DMS 273 (cell line): ENCODE data around the gene DNM2.

Experiments used
- DNase-seq: peaks from one replicate; lab custom pipeline; 2025; ENCODE audit not compliant: unreplicated experiment; lab: John Stamatoyannopoulos, UW

The DNM2 gene

DNA sequence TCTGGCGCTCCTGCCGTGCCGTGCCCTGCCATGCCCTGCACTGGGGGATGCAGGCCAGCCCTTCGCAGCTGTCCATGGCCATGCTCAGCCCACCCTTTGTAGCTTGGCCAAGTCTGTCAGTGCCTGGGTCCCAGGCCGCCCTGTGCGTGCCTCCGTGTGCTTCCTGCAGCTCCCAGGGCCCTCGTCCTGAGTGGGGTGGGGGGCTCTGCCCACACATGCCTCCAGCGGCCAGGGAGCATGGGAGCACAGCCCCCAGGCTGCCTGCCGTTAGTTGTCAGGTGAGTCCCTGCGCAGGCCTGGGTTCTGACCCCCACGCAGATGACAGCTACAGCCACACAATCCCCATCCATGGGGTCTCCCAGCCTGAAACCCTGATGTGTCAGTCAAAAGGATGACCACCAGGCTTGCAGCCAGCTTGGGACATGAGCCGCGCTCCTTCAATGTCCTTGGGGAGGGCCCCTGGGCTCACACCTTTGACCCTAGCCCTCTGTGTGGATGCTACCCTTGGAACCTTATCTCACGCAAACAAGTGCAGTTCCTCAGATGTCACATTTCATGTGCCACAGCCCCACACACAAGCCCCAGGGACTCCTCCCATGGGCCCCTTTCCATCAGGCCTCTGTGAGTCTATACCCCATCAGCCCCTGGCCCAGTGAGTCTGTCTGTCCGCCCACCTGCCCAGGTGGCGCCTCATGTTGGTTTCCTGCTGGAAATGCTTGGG is 93.7 kb downstream of the DNM2 start:
- DNase-seq = no peak

DNA sequence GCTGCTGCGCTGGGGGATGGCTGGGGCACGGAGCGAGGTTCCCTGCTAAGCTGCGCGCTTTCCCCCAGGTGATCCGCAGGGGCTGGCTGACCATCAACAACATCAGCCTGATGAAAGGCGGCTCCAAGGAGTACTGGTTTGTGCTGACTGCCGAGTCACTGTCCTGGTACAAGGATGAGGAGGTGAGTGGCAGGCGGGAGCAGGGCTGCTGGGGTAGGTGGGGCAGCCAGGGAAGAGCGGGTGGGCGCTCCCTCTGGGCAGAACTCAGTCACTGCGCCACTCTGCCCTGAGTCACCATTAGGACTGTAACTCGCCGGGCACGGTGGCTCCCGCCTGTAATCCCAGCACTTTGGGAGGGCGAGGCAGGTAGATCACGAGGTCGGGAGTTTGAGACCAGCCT is 94.3 kb downstream of the DNM2 start:
- no peak for DNase-seq

- DNase-seq = no peak
Measured at GRCh38 chr19:10812902-10813404, 95.1 kb downstream of the DNM2 start.

DNA sequence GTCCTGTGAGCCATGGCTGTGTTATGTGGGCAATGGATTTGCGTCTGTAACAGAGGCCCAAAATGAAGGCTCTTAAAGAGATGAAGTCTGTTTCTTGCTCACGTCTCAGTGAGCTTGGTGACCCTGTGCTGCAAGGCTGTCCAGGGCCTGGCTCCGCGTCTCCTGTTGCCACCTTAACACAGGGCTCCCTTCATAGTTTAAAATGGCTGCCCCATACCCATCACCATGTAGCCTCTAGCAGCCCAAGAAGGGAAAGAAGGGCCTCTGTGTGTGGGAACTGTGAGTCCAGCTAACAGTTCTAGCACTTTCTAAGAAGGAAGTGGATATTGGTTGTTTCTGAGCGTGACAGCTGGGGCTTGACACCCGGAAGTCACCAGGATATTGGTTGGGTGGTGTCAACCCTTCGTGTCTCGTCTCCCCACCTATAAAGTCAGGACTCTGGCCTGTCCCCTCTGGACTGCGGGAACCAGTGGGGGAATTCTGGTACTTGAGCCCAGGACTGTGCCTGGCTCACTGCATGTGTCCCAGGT is 97.2 kb downstream of the DNM2 start:
- DNase-seq = no peak

DNA sequence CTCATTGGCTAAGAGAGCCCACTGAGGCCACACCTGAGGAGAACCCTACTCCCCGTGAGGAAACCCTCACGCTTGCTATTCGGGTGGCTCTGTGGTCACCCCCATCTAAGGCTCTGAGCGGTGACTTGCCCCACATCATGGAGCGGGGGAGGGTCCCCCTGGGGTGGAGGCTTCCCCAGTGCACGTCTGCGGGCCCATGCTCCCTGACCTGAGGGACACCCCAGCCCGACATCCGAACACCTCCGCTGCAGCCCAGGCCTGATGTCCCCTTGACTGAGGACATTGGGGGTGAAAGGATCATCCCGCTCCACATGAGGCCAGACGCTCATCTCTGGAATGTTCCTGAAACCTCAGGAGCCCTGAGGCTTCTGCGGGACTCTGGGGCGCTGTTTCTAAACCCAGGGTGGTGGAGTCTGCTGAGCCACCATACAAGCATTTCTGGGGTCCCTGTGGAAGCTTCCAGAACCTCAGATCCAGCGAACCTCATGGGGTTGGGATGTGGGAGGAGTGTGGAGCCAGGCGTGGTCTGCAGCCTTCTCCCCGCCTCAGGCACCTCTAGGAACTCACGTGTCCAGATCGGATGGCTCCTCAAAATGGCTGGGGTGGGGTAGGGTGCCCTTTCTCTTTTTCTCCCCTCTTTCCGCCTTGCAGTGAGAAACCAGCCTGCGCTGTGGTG is 98.2 kb downstream of the DNM2 start:
- no peak for DNase-seq

GRCh38 chr19:10816691-10817090 is 98.8 kb downstream of the DNM2 start:
- no peak for DNase-seq

DNA sequence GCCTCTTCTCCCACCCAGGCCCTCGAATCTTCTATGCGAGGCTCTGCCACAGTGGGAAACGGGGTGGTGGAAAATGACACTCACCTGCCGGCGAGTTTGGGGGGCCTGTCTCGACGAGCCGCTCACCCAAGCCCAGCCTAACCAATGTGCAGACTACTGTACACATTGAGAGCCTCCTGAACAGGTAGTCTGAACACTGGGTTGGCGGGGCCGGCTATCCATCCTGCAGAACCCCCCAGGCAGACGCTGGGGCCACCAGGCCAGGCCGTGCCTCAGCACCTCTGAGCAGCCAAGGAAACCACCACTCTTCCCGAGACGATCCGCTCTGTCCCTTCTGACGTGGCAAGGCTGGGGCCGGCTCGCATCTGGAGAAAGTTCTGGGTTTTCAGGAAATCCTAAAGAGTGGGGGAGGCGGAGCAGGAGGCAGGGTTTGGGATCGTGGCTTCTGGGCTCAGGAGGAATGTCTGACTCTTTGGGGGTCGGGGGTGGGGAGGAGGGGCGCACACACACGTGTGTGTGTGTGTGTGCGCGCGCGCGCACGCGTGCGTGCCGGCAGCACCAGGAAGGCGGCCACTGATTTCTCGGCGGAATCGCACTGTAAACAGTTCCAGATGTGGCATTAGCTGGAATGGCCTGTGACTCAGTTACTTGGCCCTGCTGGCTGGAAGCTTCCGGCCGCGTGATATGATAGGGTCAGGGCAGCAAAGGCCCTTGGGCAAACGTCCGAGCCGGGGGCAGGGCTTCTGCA is 99.6 kb downstream of the DNM2 start:
- DNase-seq = no peak

GRCh38 chr19:10818301-10819123 is 100.6 kb downstream of the DNM2 start:
- no peak for DNase-seq

DNA sequence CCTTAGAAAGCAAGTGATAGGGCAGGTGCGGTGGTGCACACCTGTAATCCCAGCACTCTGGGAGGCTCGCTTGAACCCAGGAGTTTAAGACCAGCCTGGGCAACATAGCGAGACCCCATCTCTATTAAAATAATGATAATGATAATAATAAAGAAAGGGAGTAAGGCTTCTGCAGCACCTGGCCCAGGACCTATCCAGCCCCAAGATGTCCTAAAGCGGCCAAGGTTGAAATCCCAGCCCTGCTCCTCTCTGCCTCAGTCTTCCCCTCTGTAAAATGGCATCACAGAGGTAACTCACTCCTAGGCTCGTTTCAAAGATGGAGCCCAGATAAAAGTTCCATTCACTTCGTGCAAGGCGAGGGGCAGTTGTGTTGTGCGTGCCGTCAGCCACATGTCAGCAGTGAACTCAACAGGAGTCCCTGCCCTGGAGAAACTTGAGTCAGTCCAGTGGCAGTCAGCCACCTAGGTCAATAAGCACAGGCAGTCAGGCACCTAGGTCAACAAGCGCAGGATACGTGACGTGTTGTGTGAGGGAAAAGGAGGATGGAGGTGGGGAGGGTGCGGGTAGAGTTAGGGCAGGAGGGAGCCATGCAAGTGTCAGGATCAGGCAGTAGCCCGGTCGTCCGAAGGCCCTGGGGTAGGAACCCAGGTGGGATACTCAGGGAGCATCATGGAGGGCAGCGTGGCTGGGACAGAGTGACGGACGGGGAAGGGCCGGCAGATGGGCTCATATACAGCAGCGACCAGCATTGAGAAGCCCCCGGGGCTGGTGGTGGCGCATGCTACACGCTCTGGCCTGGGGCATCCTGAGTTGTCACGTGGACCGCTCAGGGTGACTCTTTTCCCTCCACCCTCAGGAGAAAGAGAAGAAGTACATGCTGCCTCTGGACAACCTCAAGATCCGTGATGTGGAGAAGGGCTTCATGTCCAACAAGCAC is 101.5 kb downstream of the DNM2 start:
- DNase-seq = no peak

DNA sequence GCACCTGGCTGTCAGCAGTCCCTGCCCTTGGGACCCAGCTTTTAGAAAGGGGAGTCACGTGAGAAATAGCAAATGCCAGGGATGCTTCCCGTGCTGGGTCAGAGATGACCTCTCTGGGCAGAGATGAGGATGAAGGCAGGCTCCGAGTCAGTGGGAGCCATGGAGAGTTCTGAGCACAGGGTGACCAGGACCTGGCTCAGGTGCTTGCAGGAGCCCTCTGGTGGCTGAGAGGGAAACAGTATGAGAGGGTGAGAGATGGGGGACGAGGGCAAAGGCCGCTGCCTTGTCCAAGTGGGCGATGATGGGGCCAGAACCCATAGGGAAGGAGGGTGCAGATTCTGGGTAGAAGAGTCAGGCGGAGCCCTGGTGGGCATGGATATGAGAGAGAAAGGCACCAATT is 102.3 kb downstream of the DNM2 start:
- no peak for DNase-seq

- DNase-seq = no peak
Measured at GRCh38 chr19:10823690-10824089, 105.8 kb downstream of the DNM2 start.

DNA sequence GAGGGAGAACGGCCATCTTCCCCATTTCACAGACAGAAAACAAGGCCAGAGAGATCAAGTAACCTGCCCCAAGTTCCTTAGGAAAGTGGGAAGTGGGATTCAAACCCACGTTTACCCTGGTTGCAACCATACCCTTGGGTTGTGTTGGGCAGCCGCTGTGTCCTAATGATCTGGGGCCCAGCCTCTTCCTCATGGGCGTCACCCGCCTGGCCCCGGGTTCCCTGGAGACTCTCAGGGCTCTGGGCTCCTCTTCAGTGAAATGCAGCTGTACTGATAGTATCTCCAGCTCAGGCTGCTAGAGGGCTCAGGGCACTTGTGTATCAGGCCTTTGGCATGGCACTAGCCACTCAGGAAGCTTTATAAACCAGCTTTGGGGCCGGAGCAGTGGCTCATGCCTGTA is 108.4 kb downstream of the DNM2 start:
- DNase-seq = no peak

DNA sequence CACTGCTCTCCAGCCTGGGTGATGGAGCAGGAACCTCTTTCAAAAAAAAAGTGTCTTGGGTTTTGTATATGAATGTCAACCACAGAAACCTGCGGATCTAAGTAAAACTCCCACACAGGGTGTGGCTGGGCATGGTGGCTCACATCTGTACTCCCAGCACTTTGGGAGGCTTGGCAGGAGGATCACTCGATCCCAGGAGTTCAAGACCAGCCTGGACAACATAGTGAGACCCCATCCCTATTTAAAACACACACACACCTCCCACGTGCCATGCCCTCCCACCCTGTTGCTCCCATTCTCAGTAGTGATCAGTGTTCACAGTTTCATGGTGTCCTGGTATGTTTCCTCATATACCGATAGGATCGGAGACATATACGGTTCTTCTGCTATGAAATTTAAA is 109.0 kb downstream of the DNM2 start:
- DNase-seq = no peak

- DNase-seq = peak; percentile 48
Measured at GRCh38 chr19:10828981-10829821, 111.3 kb downstream of the DNM2 start.

- DNase-seq = no peak
Measured at GRCh38 chr19:10829967-10830366, 112.1 kb downstream of the DNM2 start.

GRCh38 chr19:10830370-10830769 is 112.5 kb downstream of the DNM2 start:
- no peak for DNase-seq

- DNase-seq = no peak
Measured at GRCh38 chr19:10830931-10831779, 113.3 kb downstream of the DNM2 start.
